Omental fat pad (tissue), 4 donors: ENCODE results near the gene KLF15. TPM values are rescaled to one million over a fixed set of nuclear protein-coding genes. Genes with fewer than 3 reads are reported as not detected.

ENCODE experiments used
- ATAC-seq: fragments of 150-250 bp; one replicate; pipeline ENCODE4 v1.9.1; 2016; ENCODE audit warnings: mild to moderate bottlenecking, moderate library complexity; ENCODE audit not compliant: low FRiP score
- DNase-seq: peaks from one replicate; pipeline ENCODE4 v3.0.0-alpha.2; 2019; ENCODE audit warnings: low spot score
- CTCF ChIP-seq, 3 donors: fragments of 450-650 bp; IDR thresholded peaks; one replicate each; pipeline ENCODE4 v1.5.1; 2016 to 2017; ENCODE audit warnings: antibody characterized with exemption in 3 of 3, mild to moderate bottlenecking in 3 of 3, moderate library complexity in 2 of 3
- total RNA-seq, 4 donors: library from RNA; depleted of rRNA; stranded (reverse); fragments of >200 nt; gene quantifications; one replicate each; pipeline ENCODE4 v1.1.0, GENCODE V29; 2016

Gene KLF15
- total RNA-seq, 4 donors from 2014 or later: 22.3 to 73.1 (median 59.9) TPM

DNA sequence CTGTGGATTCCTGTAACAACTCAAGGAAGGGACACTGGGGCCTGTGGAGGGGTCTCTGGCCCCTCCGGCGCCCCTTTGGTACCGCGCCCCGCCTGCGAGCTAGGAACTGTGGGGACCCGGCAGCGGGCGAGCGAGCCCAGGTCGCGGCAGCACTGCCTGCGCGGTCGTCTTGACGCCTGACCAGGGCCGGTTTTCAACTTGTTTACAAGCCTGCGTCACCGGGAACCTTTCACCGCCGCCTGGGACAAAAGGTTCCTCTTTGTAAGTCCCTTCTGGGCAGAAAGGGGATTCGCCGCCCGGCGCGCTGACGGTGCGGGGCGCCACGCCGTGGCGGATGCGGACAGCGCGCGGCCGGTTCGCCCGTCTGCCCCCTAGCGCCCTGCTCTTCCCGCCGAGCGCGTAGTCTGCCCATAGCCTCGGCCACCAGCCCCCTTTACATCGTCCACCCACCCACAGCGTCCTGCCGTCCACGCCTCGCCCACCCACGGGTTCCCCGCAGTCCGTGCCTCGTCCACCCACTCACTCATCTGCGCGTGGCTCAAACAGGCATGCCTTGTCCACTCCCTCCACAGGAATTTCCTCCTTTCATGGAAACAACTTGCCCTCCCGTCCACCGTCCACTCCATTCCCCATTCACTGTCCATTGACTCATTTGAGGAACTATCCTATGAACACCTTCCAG, 32.0 kb upstream of the KLF15 start:
- peak; percentile 60 for DNase-seq
- peak; percentile 94 for ATAC-seq
- TF ChIP-seq CTCF (IDR thresholded peaks at IDR 0.05): peak in 2 of 3 donors; percentile 90 to 94

DNA sequence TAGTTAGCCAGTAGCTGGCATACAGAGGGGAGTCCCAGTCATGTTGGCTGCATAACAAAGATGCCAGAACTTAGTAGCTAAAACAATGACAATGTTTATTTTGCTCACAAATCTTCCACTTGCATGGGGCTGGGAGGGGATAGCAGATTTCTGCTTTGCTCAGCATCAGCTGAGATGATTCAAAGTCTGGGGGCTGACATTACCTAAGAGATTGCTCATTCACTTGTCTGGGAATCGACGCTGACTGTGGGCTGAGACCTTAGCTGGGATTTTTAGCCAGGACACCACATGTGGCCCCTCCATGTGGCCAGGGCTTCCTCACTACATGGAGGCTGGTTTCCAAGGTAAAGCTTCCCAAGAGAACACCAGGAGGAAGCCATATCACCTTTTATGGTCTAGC, 24.8 kb upstream of the KLF15 start:
- TF ChIP-seq CTCF (IDR thresholded peaks at IDR 0.05): no peak
- no peak for DNase-seq

GRCh38 chr3:126380011-126380768, 23.0 kb upstream of the KLF15 start:
- no peak for TF ChIP-seq CTCF (IDR thresholded peaks at IDR 0.05)

More for the DNA sequence above, 24.8 kb upstream of the KLF15 start:
- ATAC-seq: no peak

DNA sequence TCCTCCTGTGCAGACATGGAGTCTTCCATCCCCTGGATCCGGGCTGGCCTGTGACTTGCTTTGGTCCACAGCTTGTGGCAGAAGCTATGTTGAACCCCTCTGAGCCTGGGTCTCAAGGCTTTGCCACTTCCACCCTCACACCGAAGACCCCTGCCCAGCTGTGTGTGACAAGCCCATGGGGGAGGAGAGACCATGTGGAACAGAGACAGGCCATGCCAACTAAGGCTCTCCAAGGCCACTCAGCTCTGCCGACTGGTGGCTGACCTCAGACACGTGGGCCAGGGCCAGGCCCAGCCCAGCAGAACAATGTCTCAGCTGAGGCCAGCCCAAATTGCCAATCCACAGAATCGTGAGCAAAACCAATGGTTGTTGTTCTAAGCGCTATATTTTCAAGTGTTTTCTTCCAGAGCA, 21.1 kb upstream of the KLF15 start:
- DNase-seq (no peak), ATAC-seq (no peak)
- TF ChIP-seq CTCF (IDR thresholded peaks at IDR 0.05): no peak

More at GRCh38 chr3:126380011-126380768, 23.0 kb upstream of the KLF15 start:
- no peak for DNase-seq
- ATAC-seq: no peak

DNA sequence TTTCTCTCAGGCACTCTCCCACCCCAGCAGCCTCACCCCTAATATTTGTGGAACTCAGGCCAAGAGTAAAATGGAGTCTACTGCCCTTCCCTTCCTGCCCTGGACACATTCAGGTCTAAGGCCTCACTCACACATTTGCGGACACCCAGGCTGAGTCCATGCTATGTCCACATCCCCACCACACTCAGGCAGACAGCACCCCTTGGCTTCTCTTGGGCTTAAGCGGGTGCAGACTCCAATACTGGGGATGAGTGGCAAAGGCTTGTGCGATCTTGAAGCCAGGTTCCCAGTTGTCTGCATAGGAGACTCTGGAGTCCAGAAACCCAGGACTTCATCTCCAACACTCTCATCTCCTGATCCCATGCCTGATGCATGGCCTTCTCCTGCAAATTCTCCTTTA, 20.0 kb upstream of the KLF15 start:
- TF ChIP-seq CTCF (IDR thresholded peaks at IDR 0.05): no peak
- DNase-seq: no peak
- no peak for ATAC-seq

DNA sequence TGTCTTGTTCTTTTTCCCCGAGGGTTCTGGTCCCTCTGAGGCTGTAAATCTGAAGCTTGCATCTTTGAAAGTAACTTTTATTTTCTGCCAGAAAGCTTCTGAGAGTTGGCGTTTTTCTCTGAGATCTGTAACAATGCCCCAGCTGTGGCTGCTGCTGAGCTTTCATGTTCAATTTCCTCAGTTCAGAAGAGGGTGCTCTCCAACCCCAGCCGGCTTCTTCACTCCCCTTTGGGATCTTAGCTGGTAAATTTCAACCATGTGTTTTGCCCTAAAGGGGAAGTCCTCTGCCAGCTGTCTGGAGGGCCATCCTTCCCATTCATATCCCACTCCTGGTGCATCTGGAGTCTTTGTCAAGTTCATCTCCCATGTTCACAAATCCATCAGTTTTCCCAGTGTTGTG, 19.2 kb upstream of the KLF15 start:
- no peak for TF ChIP-seq CTCF (IDR thresholded peaks at IDR 0.05)
- ATAC-seq (no peak), DNase-seq (no peak)
